ENCODE data around the gene MYBPC2.

DNA sequence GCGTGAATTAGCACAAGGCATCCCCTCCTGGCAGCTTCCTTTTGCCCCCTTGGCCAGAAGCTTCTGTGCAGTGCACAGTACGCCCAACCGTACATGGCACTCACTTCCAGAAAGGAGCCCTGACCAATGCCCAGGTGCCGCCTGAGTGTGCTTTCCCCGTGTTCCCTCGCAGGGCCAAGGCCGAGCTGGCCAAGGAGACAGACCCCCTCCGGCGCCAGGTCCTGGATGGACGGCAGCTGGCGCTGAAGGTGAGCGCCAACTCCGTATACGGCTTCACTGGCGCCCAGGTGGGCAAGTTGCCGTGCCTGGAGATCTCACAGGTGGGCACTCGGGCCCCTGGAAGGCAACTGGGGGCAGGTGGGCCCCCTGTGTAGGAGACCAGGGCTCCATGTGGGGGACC, 23.3 kb upstream of the MYBPC2 start:
- no peak for TF ChIP-seq POLR2A (IDR thresholded peaks at IDR 0.05)
- TF ChIP-seq, protein P1, sequence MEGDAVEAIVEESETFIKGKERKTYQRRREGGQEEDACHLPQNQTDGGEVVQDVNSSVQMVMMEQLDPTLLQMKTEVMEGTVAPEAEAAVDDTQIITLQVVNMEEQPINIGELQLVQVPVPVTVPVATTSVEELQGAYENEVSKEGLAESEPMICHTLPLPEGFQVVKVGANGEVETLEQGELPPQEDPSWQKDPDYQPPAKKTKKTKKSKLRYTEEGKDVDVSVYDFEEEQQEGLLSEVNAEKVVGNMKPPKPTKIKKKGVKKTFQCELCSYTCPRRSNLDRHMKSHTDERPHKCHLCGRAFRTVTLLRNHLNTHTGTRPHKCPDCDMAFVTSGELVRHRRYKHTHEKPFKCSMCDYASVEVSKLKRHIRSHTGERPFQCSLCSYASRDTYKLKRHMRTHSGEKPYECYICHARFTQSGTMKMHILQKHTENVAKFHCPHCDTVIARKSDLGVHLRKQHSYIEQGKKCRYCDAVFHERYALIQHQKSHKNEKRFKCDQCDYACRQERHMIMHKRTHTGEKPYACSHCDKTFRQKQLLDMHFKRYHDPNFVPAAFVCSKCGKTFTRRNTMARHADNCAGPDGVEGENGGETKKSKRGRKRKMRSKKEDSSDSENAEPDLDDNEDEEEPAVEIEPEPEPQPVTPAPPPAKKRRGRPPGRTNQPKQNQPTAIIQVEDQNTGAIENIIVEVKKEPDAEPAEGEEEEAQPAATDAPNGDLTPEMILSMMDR (IDR thresholded peaks at IDR 0.05) = no peak
